OCI-LY3 (cell line): ENCODE data around the gene NCKAP5.

Experiments
- EZH2phosphoT487 ChIP-seq: fragments of 200-600 bp; shearing (Covaris generic); IDR thresholded peaks from 2 replicates; pipeline ENCODE4 v1.6.1; 2018; ENCODE audit warnings: antibody characterized with exemption, mixed run types, low read depth
- TF ChIP-seq, protein P1 (sequence below): fragments of 200-600, 300-600 bp; sonication (generic); IDR thresholded peaks from 2 replicates; pipeline ENCODE4 v1.5.1; 2014; ENCODE audit warnings: antibody characterized with exemption, low read length, low read depth

DNA sequence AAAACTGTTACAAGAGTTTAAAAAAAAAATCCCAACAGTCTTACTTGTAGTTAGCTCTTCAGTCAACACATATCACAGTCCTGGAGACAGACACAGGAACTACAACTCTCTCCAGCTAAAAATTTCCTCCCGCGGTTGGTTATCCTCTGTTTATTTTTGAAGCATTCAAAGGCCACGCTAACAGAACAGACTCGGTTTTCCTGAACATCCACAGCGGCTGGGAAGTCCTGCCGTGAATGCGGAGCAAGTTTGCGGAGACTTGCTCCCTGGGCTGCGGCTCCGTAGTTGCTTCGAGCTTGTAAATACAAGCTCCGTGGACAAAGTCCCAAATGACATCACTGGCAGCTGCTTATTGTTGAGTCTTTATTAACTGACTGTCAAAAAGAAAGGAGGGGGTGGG, at the start of gene NCKAP5:
- TF ChIP-seq, protein P1, sequence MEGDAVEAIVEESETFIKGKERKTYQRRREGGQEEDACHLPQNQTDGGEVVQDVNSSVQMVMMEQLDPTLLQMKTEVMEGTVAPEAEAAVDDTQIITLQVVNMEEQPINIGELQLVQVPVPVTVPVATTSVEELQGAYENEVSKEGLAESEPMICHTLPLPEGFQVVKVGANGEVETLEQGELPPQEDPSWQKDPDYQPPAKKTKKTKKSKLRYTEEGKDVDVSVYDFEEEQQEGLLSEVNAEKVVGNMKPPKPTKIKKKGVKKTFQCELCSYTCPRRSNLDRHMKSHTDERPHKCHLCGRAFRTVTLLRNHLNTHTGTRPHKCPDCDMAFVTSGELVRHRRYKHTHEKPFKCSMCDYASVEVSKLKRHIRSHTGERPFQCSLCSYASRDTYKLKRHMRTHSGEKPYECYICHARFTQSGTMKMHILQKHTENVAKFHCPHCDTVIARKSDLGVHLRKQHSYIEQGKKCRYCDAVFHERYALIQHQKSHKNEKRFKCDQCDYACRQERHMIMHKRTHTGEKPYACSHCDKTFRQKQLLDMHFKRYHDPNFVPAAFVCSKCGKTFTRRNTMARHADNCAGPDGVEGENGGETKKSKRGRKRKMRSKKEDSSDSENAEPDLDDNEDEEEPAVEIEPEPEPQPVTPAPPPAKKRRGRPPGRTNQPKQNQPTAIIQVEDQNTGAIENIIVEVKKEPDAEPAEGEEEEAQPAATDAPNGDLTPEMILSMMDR: no peak
- TF ChIP-seq EZH2phosphoT487: no peak
